Sigmoid colon (tissue), 4 donors: Measurements from ENCODE around the gene XPNPEP3.

Experiments used
- EP300 ChIP-seq, 4 donors: sonication (generic); formaldehyde crosslinking; IDR thresholded peaks; one replicate each; pipeline ENCODE4 v1.6.1; 2017; ENCODE audit warnings: antibody characterized with exemption in 4 of 4
- TF ChIP-seq, protein P1 (sequence below), 4 experiments: fragments of 450-650 bp in 3 of 4; fragments of 200-600 bp in 1 of 4; IDR thresholded peaks; one replicate each; pipeline ENCODE4 v1.5.1; 2016 to 2019; ENCODE audit warnings: antibody characterized with exemption in 4 of 4, mild to moderate bottlenecking in 3 of 4, moderate library complexity in 2 of 4

DNA sequence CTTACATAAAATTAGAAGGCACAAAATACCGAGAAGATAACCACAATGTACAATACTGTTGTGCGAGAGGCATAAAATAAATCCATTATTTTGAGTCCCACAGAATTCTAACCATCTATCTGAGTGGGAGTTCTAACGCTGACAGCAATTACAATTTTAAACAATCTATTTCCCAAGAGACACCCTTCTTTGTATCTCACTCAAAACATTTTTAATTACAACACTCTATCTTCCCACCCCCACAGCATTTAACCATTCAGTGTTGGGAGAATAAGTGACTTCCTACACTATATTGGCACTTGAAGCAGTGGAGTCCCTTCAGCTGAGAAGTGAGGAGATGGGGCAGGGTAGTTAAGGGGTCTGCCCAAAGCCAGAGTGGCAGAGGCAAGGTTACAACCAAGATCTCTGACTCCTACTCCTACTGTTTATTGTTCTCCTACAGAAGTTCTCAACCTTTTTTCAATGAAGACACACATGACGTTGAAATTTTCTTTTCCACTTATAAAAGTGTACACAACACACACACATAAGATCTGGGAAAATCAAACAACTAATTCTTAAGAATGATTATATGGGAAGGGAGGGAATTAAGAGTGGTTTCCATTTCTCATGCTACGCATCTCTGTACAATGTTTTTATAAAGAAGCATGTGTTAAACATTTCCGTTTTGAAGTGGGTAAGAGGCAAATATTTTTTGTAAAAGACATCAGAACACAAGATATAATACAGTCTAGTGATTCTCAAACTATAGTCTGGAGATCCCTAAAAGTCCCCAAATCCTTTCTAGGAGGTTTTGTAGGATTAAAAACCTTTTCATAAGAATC lies 48.7 kb upstream of the XPNPEP3 start:
- TF ChIP-seq, protein P1, sequence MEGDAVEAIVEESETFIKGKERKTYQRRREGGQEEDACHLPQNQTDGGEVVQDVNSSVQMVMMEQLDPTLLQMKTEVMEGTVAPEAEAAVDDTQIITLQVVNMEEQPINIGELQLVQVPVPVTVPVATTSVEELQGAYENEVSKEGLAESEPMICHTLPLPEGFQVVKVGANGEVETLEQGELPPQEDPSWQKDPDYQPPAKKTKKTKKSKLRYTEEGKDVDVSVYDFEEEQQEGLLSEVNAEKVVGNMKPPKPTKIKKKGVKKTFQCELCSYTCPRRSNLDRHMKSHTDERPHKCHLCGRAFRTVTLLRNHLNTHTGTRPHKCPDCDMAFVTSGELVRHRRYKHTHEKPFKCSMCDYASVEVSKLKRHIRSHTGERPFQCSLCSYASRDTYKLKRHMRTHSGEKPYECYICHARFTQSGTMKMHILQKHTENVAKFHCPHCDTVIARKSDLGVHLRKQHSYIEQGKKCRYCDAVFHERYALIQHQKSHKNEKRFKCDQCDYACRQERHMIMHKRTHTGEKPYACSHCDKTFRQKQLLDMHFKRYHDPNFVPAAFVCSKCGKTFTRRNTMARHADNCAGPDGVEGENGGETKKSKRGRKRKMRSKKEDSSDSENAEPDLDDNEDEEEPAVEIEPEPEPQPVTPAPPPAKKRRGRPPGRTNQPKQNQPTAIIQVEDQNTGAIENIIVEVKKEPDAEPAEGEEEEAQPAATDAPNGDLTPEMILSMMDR (IDR thresholded peaks at IDR 0.05): no peak
- TF ChIP-seq EP300 (IDR thresholded peaks at IDR 0.05): no peak
